Medulla oblongata (tissue), 1 donor: ENCODE data around the gene CD9.
"Not testable (repeated sequence)": the region's sequence is repeated elsewhere in the genome, so short reads cannot be mapped to it uniquely, and the experiment has no call there.

Experiments
- DNase-seq: peaks from one replicate; pipeline ENCODE4 v3.0.0-alpha.2; 2015; ENCODE audit errors: extremely low spot score

CD9 gene

DNA sequence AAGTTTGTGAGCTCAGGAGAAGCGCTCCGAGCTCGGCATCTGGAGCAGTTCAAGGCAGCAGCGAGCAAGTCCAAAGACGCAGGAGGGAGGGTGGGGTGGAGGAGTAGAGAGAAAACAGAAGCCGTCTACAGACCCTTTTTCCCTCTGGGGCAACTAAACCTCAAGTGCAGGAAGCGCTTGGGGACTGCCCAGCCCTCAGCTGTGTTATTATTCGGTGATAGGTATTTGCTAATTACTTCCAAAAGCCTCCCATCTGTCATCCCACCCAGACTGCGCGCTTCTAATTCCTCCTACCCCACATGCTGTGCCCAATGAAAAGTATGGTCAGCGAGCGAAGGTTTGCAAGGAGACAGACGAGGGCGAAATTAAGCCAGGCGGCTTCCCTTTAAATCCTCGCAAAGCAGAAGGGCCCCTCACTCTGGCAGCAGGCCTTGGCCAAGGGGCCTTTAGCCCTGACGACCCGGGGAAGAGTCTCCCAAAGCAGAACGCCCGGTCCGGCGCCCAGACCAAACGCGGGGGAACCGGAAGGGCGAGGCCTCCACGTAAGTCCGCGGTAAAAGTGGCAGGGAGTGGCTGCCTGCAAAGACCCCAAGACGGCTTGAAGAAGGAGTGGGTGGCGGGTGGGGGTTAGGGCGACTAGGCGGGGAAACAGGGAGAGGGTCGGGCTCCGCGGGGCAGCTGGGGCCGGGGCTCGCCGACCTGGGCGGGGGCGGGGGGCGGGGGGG lies 507 bp upstream of the CD9 start:
- no peak for DNase-seq

DNA sequence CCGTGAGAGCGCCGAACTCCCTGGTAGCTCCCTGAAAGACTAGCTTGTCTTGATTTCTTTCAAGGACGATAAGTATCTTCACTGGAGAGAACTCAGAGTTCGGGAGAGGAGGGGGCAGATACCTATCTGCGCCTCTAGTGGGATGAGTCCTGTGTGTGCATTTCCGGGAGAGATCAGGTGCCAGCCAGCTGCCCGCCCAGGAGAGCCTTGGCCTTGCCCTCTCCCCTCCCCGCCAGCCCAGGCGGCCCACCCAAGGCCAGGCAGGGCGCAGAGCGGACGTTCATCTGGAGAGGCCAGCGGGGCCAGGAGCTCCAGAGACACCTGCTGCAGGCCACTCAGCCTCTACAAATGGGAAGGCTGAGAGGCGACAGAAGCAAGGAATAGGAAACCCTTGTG lies 1.0 kb downstream of the CD9 start:
- DNase-seq, result no peak

DNA sequence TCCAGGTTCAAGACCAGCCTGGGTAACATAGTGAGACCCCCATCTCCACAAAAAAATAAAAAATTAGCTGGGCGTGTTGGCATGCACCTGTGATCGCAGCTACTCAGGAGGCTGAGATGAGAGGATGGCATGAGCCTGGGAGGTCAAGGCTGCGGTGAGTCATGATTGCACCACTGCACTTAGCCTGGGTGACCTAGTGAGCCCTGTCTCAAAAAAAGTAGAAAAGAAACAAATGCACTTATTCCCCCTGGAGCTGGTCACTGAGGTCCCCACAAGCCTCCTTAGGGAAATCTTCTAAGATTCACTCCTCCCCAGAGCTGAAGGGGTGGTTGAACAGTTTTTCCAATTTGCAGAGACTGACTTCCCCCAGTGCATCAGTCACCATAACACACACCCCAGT lies 1.6 kb downstream of the CD9 start:
- no peak for DNase-seq

DNA sequence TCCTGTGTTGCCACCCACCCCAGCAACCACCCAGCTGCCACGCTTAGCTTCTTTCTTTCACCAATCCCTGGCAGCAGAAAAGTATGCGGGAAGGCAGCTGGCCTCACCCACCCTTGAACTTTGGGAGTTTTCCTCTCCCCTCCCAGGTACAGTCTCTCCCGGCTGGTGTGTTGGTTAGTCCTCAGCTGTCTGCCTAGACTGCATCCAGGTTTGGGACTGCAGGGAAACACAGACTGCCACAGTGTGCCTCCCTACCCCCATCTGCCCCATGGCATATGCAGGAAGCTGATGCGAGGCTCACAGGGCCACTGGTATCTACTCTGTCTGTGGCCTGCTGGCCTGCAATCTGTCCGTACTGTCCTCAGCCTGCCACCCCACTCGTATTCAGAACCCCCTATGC lies 2.1 kb downstream of the CD9 start:
- no peak for DNase-seq

DNA sequence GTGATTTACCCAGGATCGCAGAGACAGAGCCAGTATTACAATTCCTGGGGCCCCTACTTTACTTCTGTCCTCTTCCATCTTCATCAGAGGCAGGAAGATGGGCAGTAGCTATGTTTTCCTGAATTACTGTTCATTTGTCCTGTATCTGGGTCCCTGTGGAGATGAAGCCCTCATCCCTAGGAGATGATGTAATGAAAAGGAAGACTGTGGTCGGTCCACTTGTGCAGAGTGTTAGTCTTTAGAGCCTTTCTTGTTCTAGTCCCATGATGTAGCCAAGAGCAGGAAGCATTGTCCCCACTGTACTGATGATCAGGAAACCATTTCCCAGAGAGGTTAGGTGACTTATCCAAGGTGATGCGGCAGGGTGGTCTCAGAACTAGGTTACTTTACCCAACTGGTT lies 2.6 kb downstream of the CD9 start:
- DNase-seq, result no peak

DNA sequence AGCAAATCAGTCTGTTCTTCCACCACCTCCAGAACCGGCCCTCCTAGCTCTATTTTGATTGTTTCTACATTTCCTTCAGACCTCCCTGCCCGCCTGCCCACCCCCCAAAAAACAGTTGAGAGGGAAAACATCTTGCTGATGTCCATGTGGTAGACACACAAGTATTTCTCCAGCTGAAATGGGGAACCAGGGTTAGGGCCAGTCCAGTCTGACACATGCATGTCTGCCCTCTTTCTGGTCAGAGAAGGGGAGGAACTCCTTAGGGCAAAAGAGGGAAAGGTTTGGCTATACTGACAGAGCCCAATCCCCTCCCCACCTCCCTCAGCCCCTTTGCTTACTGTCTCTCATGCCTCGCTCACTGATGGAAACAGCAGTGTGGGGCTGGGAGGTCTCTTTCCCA lies 3.4 kb downstream of the CD9 start:
- DNase-seq, result no peak

DNA sequence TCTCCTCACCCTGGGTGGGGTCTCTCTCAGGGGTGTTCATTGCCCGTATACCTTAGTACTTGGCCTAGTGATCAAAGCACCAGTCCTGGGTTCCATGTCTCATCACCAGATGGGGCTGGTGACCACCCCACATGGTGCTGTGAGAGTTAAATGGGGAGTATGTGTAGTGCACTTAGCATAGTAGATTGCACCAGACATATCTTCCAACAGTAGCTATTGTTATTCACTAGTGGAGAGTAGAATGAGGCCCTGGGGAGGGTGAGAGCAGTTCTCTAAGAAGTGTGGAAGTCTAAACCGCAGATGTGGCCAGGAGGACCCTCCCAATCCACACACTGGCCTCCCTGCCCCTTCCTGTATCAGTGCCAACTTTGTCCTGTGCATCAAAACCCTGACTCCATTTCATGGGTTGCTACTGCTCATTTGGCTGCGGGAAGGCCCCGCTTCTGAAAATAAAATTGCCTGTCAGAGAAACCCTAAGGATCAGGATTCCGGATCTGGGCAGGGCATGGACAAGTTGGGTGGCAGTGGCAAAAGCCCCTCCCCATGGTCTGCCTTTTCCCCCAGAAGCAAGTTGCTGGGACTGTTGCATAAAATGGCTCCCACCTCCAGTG lies 4.4 kb downstream of the CD9 start:
- DNase-seq, result no peak

DNA sequence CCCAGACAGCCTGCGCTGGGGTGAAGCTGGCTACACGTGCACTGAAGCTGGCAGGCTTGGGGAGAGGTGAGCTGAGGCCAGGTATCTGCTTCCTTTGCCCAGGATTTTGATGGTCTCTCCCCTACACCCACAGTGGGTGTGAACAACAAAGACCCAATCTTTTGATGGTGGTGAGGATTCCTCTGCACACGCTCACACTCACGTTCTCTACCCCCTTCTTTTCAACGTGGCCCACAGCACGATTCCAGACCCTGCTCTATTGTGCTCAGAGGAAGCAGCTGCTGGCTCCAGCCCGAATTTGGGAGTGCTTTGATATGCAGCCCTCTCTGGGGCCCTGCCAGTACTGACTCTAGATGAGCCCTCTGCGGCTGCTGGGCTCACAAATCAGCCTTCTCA lies 4.9 kb downstream of the CD9 start:
- DNase-seq, result no peak

DNA sequence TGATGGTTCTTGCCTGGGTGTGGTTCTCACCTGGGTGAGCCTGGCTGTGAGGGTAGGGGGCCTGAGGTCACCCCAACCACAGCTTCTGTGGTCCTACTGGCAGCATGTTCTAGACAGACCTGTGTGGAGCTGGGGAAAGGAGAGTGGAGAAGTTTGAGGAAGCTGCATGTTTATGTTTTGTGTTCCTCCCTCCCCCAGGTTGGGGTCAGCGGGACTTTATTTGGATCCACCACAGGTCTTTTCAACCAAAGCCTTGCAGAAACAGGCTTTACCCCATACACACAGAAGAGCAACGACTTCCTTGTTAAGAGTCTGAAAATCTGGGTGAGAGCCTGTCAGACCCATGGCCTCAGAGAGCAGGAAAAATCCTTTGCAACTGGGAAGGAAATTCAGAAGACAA lies 5.6 kb downstream of the CD9 start:
- no peak for DNase-seq

DNA sequence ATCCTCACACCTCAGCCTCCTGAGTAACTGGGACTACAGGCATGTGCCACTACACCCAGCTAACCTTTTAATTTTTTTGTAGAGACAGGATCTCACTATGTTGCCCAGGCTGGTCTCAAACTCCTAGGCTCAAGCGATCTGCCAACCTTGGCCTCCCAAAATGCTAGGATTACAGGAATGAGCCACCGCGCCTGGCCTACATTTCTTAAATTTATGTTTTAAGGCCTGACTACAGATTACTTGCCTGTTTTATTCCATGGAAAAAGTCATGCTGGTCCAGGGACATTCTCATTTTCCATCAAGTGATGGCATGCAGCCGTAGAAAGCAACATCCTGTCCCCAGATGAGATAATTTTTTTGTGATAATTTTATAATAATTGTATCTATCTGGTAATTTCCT lies 6.1 kb downstream of the CD9 start:
- no peak for DNase-seq

- peak; percentile 71 for DNase-seq
Measured at GRCh38 chr12:6207259-6207925, 7.2 kb downstream of the CD9 start.

DNA sequence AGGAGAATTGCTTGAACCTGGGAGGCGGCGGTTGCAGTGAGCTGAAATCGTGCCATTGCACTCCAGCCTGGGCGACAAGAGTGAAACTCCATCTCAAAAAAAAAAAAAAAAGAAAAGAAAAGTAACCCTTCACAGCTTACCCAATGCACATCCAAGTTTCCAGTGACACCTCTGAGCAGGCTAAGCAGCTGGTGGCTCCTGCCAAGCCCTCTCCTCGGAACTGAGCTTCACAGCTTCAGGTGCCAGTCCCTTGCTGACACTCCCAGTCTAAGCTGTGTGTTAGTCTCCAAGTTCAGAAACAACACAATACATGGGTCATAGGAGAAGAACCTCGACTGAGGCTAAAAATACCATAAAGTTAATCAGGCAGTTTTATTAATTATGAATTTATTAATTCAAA lies 7.9 kb downstream of the CD9 start:
- DNase-seq, result no peak

DNA sequence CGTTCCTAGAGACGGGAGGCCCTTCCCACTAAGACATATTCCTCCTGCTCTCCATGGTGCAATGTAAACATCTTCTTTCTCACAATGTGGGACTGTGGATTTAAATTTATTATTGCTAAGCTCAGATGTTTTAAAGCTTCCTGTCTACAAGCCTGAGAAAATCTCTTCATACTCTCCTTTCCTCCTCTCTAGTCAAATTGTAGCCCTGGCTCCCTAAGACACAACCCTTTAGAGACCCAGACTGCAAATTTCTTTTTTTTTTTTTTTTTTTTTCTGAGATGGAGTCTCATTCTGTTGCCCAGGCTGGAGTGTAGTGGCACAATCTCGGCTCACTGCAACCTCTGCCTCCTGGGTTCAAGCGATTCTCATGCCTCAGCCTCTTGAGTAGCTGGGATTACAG lies 9.2 kb downstream of the CD9 start:
- DNase-seq, result not testable (repeated sequence)

DNA sequence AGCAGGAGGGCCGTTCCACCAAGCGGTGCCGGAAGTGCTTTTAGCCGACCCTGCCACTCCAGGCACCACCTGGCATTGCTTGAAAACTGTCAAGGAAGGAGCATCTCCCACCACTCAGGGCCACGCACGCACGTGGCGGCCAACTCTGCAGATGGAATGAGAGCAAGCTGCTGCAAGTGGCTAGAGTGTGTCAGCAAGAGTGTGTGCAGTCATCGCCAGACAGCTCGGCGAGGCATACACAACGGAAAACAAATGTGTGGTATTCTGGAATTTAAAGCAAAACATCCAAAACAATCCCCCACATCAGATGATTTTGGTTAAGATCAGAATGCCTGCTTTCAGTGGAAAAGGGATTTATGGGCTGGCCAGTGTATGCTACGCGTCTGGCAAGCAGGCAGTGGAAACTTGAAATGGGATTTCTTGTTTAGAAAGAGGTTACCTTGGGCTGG lies 11.2 kb downstream of the CD9 start:
- DNase-seq, result no peak

- DNase-seq, result no peak
Measured at GRCh38 chr12:6212086-6212485, 11.9 kb downstream of the CD9 start.

GRCh38 chr12:6213969-6214368 lies 13.8 kb downstream of the CD9 start:
- DNase-seq, result no peak

DNA sequence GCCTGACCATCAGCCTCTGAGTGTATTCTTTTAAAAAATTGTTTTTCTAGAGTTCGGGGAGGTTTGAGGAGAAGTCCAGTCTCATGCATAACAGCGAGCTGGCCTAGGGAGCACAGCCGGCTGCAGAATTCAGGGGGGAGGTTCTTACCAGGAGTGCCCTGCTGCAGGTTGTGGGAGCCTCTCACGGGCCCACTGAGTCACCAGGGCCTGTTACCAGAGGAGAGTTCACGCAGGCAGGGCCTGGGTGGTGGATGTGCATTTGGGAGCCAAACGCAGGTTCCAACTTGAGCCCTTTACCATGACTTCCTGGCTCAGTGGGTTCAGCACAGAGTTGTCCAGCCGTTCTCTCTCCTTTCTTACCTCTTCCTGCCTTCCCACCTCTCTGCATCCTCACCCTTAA lies 14.4 kb downstream of the CD9 start:
- DNase-seq, result no peak

DNA sequence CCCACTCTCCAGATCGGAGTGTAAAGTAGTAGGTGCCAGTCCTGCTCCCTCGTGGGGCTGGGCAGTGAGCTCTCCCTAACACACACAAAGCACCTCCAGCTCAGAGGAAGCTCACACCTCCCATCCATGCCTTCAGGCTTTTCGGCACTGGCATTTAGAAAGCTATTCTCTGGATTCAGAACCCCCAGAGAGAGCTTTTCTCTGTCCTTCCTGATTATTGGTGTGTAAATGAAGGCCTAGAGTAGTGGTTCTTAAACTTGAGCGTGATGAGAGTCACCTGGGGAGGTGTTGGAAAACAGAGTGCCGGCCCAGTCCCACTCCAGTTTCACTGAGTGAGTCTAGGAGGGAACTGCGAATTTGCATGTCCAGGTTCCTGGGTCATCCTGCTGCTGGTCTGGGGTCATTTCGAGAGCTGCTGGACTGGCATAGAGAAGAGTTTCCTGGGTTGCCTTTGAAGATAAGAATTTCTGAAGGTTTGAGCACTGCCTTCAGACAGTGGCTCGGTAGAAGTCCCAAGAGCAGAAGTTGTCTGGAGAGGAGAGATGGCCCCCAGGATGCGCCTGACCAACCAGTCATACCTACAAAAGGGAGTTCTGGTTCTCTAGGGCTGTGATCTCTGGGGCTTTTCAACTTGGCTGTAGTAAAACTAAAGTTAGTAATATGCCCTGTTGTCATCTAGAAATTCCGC lies 15.1 kb downstream of the CD9 start:
- DNase-seq, result no peak

GRCh38 chr12:6215932-6216494 lies 15.8 kb downstream of the CD9 start:
- DNase-seq, result peak; percentile 90

- DNase-seq, result peak; percentile 55
Measured at GRCh38 chr12:6216581-6216980, 16.4 kb downstream of the CD9 start.

DNA sequence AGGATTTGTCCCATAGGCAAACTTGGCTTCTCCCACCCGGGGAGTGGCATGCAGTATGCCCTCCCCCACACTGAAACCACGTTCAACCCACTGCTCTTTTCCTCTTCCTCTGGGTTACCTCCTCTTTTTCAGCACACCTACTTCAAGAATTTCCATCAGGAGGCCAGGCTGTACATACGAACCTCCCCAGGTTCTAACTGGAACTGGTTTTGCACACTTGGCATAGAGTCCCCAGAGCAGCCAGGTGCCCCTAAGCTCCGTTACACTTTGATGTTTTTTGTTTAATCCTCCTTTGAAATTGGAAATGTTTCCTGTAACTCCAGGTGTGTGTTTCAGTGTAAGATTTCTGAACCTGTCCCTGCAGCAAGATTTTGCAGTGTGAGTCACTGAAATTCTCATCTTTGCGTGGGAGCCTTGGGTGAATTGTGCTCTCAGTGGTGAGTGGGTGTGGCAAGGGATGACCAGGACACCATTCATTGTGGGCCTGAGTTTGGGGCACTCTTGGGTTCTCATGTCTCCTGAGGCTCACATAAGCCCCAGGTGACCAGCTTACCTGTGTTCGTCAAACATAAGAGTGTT lies 18.2 kb downstream of the CD9 start:
- DNase-seq, result no peak

GRCh38 chr12:6219980-6220379 lies 19.8 kb downstream of the CD9 start:
- DNase-seq, result peak; percentile 6
